Hematopoietic multipotent progenitor cell (in vitro differentiated cells): Measurements from ENCODE around the gene CDYL2. TPM values are rescaled to one million over a fixed set of nuclear protein-coding genes. Genes with fewer than 3 reads are reported as not detected.
"Not testable (repeated sequence)": the region's sequence is repeated elsewhere in the genome, so short reads cannot be mapped to it uniquely, and the experiment has no call there.

ENCODE experiments used
- DNase-seq, 3 donors: peaks; one replicate each; pipeline ENCODE4 v3.0.0-alpha.2; 2011 to 2015; ENCODE audit warnings: low read depth in 2 of 3, low spot score in 2 of 3
- total RNA-seq: library from RNA; depleted of rRNA; stranded (reverse); fragments of >200 nt; gene quantifications from one replicate; pipeline ENCODE4 v1.2.3, GENCODE V29; 2012

The CDYL2 gene
- total RNA-seq, 1 donor = 13.5 TPM

DNA sequence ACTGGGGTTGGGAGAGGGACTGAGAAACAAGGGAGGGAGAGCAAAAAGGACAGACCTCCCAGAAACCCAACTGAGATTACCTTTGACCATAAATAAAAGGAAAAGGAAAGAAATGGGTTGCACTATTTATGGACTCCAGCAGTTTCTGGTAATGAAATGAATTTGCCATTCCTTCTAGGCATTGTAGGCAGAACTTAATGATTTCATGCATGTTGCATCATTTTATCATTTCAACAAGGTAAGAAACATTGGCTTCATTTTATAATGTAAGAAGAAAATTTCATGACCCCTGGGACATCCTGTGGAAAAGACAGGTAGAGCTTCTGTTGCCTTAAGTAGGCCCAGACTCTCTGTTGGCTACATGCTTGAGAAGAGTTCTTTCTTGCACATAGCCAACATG, 8.2 kb upstream of the CDYL2 start:
- DNase-seq = no peak

DNA sequence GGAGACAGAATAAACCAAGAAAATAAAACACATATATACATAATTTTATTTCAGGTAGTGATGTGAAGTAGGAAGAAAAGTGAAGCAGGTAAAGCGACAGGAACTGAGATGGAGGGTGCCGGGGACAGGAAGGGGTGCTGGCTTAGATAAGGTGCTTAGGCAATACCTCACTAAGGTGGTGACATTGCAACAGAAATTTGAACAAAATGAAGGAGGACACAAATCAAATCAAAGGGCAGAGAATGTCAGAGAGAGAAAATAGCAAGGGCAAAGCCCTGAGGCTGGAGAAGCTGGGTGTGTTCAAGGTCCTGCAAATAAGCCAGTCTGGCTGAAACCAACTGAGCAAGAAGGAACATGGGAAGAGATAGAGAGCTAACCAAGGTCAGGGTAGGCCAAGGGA, 5.0 kb upstream of the CDYL2 start:
- peak in 1 of 3 donors; percentile 38 for DNase-seq

GRCh38 chr16:80807906-80808305, 3.5 kb upstream of the CDYL2 start:
- DNase-seq = no peak

DNA sequence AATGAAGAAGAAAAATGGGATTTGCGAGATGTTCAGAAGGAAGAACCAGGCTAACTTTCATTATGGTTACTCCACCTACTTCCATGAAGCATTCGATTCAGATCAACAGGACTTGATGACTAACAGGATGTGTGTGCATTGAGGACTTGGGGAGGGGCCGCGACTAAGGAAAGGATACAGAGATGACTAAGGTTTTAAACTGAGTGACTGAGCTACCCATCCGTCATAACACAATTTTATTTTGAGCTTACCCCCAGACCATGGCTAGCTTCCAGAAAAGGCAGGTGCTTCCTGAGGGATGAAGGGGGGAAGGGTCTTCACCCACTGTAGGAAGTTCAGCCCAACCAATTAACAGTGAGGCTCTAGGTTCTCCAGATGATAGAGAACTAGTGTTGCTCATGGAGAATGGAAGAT, 2.5 kb upstream of the CDYL2 start:
- DNase-seq = peak in 2 of 3 donors; percentile 91 to 97

- no peak for DNase-seq
These were observed 1.9 kb upstream of the CDYL2 start for GRCh38 chr16:80806289-80806688.

DNA sequence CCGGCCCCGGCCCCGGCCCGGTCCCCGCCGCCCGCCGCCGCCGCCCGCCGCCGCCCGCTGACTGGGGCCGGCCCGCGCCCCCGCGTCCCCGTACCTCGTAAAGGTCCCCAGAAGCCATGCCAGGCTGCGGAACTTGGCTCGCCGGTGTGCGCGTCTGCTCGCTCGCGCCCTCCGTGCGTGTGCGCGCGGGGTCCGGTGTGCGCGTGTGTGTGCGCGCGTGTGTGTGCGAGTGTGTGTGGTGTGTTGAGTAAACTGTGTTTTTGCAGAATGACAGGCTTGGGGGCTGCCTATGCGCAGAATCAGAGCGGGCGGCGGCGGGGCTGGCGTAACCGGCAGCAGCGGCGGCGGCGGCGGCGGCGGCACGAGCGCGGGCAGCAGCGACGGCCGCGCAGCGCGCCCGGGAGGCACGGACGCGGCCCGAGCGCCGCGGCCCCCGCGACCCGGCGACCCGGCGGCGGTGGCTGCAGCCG, 307 bp downstream of the CDYL2 start:
- DNase-seq = peak; percentile 29 to 72 (median 66)

- DNase-seq = peak in 2 of 3 donors; percentile 64 to 78
These were observed 901 bp downstream of the CDYL2 start for GRCh38 chr16:80803339-80804055.

DNA sequence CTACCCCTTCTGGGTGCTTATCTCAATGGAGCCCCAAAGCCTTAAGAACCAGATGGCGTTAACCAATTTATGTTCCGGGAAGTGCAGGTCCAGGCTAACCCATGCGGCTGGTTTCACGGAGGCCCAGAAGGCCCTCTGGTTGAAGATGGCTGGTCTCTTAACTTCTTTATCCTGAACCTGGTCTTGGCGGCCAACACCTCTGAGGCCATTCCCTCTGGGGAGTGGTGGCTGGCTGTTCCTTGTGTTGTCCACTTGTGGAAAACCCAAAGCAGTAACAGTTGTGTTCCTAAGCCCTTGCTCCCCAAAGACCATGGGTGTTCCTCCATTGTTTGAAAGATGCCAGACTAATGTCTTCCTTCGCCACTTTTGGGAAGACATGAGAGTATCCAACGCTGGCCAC, 1.5 kb downstream of the CDYL2 start:
- DNase-seq = no peak

- no peak for DNase-seq
These were observed 2.3 kb downstream of the CDYL2 start for GRCh38 chr16:80802138-80802537.

DNA sequence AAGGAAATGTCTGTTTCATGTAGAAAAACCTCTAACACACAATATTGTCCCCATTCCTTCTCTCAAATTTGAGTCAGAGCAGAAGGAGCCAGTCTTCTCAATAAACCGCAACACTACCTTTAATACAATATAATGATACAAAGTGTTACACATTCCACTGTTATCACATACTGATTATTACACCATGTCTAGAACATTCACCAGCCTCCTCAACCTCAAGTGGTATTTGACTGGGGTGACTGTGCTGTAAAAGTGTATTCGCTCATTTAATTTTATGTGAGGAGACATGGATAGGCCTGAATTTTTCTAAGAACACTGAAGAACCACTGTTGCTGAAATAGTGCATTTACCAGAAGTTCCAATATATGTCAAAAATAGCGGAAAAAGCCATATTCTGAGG, 10.3 kb downstream of the CDYL2 start:
- no peak for DNase-seq

DNA sequence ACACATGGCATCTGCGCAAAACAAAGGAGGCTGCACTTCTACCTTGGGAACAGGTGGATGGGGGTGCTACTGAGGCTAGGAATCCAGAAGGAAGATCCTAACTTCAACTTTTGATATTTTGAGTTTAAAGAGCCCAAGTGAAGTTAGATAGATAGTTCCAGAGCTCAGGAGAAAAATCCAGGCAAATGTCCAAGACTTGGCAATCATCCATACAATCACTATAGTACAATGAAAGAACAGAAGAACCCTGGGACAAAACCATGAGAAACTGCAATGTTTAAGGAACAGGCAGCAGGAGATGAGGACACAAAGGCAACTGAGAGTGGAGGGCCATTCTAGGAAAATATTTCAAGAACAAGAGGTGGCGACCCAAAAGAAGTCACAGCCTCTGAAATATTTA, 12.4 kb downstream of the CDYL2 start:
- DNase-seq = no peak

- no peak for DNase-seq
These were observed 13.0 kb downstream of the CDYL2 start for GRCh38 chr16:80791411-80791810.

- DNase-seq = no peak
These were observed 13.6 kb downstream of the CDYL2 start for GRCh38 chr16:80790751-80791150.

DNA sequence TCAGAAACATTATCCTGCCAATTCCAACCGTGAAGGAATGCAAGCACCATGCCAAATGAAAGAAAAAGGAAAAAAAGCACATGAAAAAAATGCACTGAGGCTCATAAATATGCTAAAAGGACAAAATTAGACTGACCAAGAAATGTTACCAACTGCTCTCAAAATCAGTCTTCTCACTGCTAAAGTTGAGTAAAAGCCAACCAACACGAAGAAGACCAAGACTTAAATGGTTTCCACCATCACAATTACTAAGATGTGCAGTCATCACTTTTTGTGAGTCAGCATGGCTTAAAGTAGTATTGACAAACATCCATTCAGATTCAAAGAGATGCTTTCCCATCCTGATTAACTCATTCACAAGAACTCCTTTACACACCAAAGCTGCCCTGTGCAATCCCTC, 16.4 kb downstream of the CDYL2 start:
- DNase-seq = no peak

DNA sequence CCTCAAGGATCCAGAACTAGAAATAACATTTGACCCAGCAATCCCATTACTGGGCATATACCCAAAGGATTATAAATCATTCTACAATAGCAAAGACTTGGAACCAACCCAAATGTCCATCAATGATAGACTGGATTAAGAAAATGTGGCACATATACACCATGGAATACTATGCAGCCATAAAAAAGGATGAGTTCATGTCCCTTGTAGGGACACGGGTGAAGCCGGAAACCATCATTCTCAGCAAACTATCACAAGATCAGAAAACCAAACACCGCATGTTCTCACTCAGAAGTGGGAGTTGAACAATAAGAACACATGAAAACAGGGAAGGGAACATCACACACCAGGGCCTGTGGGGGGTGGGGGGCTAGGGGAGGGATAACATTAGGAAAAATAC, 17.8 kb downstream of the CDYL2 start:
- DNase-seq = not testable (repeated sequence)

- DNase-seq = no peak
These were observed 19.4 kb downstream of the CDYL2 start for GRCh38 chr16:80784951-80785350.

DNA sequence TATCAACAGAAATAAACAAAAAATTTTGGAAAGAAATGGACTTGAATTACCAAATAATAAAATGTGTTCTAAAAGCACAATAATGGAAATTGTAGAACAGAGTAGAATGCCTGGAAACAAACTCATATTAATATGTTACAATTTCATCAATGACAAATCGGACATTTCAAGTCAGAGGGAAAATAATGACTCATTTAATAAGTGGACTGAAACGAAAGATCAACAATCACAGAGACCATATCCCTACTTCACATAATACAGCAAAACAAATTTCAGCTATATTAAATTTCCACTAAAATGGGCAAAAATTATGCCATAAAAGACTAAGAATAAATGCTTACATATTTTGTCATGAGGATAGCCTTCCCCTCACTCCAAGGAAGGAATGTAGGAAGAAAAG, 25.7 kb downstream of the CDYL2 start:
- no peak for DNase-seq

- DNase-seq = no peak
These were observed 27.5 kb downstream of the CDYL2 start for GRCh38 chr16:80776856-80777255.

DNA sequence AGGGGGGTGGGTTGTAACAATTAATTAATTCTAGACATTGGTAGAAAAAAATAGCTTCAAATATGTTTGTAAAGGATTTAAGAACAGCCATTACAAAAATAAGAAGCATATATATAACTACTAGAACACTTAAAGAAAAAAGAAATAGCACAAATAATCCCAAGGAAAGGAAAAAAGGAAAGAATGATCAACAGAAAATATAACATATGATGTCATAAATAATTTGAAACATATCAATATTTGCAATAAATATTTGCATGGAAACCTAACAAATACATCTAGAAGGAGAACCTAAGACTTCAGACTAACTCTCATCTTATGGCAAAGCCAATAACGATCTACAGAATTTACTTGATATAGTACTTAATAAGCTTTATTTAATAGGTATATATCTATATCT, 28.9 kb downstream of the CDYL2 start:
- DNase-seq = no peak

DNA sequence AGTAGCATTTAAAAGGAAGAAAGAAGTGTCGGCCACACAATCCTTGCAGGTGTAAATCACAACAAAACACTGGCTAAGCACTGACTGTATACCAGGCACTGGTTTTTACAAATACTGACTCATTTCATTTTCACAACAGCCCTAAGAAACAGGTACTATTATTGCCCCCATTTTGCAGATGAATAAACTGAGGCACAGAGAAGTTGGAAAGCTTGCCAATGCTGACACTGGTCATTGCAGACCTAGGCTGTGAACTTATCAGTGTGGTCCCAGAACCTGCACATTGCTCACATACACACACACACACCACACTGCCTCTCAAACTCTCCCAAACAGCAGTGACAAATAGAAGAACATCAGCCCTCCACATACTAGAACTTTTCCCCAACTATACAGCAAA, 37.6 kb downstream of the CDYL2 start:
- no peak for DNase-seq

DNA sequence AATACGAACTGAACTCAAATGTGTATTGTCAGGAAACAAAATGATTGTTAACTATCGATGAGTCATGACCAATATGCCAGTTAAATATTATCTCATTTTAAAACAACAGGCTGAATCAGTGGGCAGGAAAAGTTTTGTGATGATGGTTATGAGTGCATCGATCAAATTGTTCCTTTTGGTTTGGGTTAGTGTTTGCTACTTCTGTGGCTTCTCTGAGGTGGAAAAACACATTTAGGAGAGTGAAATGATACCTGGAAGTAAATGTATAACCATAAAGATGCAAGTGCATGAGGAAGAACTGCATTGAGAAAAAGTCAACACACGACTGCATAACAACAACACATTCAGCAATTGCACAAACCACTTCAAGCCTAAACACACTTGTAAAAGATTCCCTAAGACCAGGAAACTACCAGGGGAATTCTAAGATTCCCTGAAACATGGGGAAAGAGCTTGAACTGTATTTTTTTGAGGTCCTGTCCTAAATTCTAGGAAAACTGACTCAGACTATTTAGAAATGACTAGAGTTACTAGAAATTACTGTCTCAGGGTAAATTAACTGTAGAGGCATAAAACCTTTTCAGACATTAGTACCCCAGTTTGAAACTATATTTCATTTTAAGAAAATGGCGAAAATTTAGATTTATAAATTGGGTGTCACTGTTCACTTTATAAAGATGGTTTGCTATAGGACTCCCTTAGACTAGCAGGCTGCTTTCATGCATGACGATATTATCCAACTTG, 44.8 kb downstream of the CDYL2 start:
- no peak for DNase-seq

GRCh38 chr16:80754476-80754875, 49.9 kb downstream of the CDYL2 start:
- DNase-seq = no peak
